ENCODE results near the gene ADAM33.

The ADAM33 gene

GRCh38 chr20:3707508-3707899, 25.7 kb upstream of the ADAM33 start:
- DNase-seq = no peak

- no peak for DNase-seq
Measured at GRCh38 chr20:3706774-3707507, 25.1 kb upstream of the ADAM33 start.

GRCh38 chr20:3705970-3706739, 24.3 kb upstream of the ADAM33 start:
- DNase-seq = no peak

GRCh38 chr20:3705491-3705969, 23.7 kb upstream of the ADAM33 start:
- no peak for DNase-seq

- DNase-seq = no peak
Measured at GRCh38 chr20:3704087-3704486, 22.3 kb upstream of the ADAM33 start.

- DNase-seq = no peak
Measured at GRCh38 chr20:3702611-3703391, 21.0 kb upstream of the ADAM33 start.

GRCh38 chr20:3701061-3701998, 19.5 kb upstream of the ADAM33 start:
- no peak for DNase-seq

- no peak for DNase-seq
Measured at GRCh38 chr20:3699037-3699436, 17.2 kb upstream of the ADAM33 start.

GRCh38 chr20:3698591-3699001, 16.8 kb upstream of the ADAM33 start:
- DNase-seq = no peak

- no peak for DNase-seq
Measured at GRCh38 chr20:3697588-3698305, 15.9 kb upstream of the ADAM33 start.

GRCh38 chr20:3696745-3697587, 15.2 kb upstream of the ADAM33 start:
- no peak for DNase-seq

- DNase-seq = no peak
Measured at GRCh38 chr20:3696200-3696599, 14.4 kb upstream of the ADAM33 start.

GRCh38 chr20:3694864-3695263, 13.1 kb upstream of the ADAM33 start:
- DNase-seq = no peak

- no peak for DNase-seq
Measured at GRCh38 chr20:3693376-3693775, 11.6 kb upstream of the ADAM33 start.

GRCh38 chr20:3692706-3693294, 11.0 kb upstream of the ADAM33 start:
- DNase-seq = no peak

GRCh38 chr20:3691897-3692296, 10.1 kb upstream of the ADAM33 start:
- DNase-seq = no peak

- DNase-seq = no peak
Measured at GRCh38 chr20:3691306-3691705, 9.5 kb upstream of the ADAM33 start.

GRCh38 chr20:3690413-3690812, 8.6 kb upstream of the ADAM33 start:
- no peak for DNase-seq

GRCh38 chr20:3689978-3690377, 8.2 kb upstream of the ADAM33 start:
- DNase-seq = no peak

- DNase-seq = no peak
Measured at GRCh38 chr20:3687655-3688054, 5.8 kb upstream of the ADAM33 start.
